Activated CD4-positive, alpha-beta T cell treated with anti-CD3 and anti-CD28 coated beads for 24 hours (primary cell): ENCODE results near the gene NBAS.

ENCODE experiments used
- DNase-seq, 2 donors: peaks; one replicate each; pipeline ENCODE4 v3.0.0-alpha.2; 2020; ENCODE audit warnings: low read depth in 2 of 2

The NBAS gene

GRCh38 chr2:15307526-15307925 is 253.6 kb downstream of the NBAS start:
- DNase-seq, result no peak

GRCh38 chr2:15306706-15307105 is 254.4 kb downstream of the NBAS start:
- no peak for DNase-seq

GRCh38 chr2:15303874-15304273 is 257.3 kb downstream of the NBAS start:
- no peak for DNase-seq

- DNase-seq, result no peak
These were observed 259.0 kb downstream of the NBAS start for GRCh38 chr2:15302154-15302553.

GRCh38 chr2:15300624-15301573 is 260.2 kb downstream of the NBAS start:
- DNase-seq, result no peak

- no peak for DNase-seq
These were observed 261.1 kb downstream of the NBAS start for GRCh38 chr2:15299904-15300520.

DNA sequence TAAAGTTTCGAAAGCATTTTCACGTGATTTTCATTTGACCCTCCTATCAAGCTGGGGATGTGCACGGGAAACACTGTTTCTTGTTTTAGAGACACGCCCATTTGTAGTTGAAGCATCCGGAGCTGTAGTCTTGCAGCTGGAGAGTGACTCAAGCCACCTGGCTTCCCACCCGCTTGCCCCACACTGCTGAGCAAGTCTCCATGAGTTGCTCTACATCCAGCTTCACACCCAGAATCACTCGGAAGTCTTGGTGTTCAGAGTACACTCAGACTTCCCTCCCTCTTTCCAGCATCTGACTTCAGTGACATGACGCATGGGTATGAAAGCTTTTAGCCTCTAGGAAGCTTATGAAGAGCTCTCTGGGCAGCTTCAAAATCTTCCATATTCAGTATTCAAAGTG is 262.4 kb downstream of the NBAS start:
- DNase-seq, result no peak

DNA sequence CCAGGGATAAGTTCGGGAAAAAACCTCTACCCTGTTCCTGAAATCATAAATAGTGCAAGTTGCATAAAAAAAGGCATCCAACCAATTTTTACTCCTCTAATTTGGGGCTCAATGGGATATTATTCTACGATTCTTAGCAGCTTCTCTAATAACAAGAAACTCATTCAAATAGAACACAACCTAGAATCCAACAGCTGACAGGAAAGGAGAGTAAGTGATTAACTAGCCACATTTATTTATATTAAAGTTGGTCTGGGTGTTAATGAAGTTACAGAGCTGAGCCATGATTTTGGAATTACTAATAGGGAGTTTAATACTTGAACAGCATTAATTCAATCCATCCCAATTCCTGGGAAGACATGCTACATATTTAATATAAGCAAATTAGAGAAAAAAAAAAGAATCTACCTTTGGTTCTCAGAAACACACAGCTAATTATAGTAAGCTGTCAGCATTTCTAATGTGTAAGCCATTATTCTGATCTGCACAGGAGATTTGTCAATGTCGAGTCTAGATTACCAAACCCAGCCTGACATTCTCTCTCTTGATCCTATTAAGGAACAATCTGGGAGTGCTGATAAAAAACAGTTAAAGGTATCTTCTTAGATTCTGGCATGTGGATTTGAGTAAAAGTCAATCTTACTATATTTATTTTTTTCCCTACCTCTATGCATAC is 267.7 kb downstream of the NBAS start:
- DNase-seq, result no peak

DNA sequence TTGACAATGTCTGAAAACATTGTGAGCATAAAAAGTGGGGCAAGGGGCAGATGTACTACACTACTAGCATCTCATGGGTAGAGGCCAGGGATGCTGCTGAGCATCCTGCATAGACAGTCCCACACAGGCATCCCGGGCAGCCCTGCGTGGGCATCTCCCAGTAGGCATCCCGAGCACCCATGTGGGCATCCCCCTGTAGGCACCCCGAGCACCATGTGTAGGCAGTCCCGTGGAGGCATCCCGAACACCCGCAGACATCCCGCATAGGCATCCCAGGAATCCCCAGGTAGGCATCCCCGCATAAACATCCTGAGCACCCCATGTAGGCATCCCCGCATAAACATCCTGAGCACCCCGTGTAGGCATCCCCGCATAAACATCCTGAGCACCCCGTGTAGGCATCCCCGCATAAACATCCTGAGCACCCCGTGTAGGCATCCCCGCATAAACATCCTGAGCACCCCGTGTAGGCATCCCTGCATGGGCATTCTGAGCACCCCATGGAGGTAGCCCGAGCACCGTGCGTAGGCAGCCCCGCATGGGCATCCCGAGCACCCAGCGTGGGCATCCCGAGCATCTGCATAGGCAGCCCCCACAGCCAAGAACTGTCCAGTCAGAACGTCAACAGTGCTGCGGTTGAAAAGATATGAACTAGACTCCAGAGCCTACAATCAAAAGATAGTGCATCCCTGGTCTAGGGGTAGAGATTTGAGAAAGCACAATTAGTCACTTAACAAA is 273.5 kb downstream of the NBAS start:
- no peak for DNase-seq

- no peak for DNase-seq
These were observed 276.5 kb downstream of the NBAS start for GRCh38 chr2:15284614-15285013.

DNA sequence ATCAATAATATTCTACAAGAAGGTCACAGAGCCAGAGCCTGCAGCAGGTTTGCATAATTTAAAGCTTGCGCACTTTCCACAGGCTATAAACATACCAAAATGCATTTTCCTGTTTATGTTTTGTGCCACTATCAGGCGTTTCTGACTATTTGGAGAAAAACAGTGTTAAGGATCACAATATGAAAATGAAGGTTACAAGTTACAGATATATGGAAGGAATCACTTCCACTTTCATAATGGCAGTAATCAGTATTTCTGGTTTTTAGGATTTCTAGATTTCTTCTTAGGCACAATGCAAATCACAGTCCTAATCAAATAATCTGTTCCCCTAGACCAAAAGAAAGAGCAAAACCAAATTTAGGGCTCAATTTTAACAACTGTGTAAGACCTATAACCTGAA is 279.5 kb downstream of the NBAS start:
- no peak for DNase-seq

DNA sequence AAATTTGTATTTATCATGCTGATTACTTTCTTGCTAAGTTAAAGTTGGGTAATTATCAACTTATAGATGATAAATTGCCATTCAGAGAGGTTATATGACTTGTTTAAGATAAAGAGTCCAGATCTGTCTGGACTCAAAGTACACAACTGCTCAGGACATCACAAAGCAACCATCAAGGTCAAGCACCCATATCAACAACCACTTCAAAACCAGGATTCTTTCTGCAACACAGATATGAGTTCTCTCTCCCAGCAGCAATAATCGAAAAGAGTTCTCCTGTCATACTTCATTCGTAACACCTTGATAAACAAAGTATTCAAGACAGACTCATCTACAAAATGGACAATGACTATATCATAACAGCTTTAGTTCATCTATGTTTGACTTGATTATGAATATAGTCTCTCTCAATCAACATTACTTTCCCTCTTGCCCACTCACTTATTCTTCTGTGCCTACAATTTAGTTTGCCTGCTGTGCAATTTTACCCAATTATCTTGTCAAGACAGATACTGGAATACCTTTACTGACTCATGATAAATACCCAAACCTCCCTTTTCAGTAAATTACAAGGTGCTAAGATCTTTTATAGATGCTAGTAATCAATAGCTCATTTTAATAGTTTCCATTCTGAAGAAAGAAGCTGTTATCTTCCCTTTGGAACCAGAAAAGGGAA is 281.8 kb downstream of the NBAS start:
- no peak for DNase-seq

DNA sequence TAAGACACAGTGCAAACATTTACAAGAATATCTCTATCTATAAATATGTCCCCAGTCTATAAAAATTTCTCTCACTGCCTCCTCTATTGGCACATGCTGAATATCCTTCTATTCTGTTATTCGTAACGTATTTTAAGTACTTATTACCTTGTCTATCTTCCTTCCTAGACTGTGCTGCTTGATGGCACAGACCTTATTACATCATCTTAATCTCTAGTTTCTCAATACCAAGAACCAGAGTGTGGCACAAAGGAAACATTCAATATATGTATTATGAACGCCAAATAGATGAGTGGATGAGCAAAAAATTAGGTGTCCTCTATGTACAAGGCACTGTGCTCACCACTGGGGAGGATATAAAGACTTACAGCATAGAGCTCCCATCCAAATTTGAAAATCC is 282.8 kb downstream of the NBAS start:
- DNase-seq, result no peak

DNA sequence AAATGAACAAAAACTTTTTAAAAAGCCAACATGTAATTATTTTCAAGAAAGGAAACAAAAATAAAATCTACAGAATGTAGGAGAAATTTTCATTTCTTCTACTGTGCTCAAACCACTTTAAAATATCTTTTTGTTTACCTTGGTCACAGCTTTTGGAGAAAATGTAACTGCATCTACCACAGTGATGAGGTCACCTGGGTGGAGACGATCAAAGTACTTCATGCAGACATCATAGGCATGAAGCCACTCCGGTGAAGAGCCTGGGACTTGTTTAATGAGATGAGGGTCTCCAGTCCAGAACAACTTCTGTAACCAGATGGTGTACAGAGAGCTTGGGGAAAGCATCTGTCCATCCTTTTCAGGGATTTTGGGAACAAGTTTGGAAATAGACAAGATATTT is 285.8 kb downstream of the NBAS start:
- DNase-seq, result no peak

GRCh38 chr2:15273452-15273851 is 287.7 kb downstream of the NBAS start:
- DNase-seq, result no peak

DNA sequence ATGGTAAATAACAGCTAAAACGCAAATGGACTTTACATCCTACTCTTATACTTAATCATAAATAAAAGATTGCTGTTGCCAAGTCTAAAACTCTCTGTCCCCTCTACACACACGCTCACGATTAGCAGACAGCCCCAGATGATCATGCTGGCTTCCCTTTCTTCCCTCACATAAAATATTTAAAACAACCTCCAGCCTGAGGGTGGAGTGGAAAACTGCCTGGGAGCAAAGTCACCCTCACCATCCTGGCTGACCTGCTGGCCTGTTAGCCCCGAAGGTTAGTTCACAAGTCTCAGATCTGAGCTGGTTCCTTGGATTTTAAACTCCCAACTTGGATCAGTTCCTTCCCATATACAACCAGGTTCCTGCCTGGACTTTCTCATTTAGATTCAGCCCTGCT is 288.2 kb downstream of the NBAS start:
- DNase-seq, result no peak

- no peak for DNase-seq
These were observed 289.1 kb downstream of the NBAS start for GRCh38 chr2:15271941-15272542.

DNA sequence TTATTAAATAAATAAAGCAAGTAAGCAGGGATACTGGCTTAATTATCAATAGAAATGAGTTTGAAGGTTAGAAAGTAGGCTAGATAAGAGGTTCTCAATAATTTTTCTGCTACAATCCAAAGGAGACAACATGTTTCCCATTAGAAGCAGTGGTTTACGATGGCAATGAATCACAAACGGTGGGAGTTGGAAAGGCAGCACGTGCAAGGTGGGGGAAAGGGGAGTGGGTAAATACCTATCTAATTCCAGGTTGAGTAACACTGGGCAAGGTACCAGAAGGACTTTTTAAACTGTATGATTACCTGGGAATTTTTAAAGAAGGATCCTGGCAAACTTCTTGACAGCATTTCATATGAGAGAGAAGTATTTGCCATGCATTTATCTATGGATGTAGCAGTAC is 289.9 kb downstream of the NBAS start:
- DNase-seq, result no peak

- DNase-seq, result no peak
These were observed 292.1 kb downstream of the NBAS start for GRCh38 chr2:15269043-15269442.

- no peak for DNase-seq
These were observed 295.2 kb downstream of the NBAS start for GRCh38 chr2:15265889-15266288.
